ENCODE data around the gene ANO7.

DNA sequence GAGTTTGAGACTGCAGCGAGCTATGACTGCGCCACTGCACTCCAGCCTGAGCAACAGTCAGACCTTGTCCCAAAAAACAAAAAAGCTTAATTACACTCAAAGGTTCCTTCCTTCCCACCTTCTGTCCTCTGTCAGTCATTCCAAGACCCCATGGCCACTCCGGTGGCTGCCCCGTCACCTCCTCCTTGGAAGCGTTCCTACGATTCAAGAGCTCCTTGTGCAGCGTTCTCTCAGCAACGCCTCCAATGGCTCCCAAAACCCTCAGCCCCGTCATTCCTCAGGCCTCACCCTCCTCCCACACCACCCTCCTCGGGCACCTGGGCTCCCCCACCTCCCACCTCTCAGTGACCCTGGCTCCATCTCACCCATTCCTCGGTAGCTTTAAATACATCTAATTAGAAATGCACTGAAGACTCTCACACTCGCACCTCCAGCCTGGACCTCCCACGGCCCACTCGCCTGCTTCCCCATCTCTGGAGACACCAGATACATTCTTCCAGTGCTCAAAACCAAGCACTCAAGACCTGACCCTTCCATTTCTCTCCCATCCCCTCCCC is 47.2 kb upstream of the ANO7 start:
- TF ChIP-seq POLR2A (IDR thresholded peaks at IDR 0.05; ENCODE audit: low read length), result no peak
- TF ChIP-seq GATA1 (IDR thresholded peaks at IDR 0.05; ENCODE audit: low read depth, low read length), result no peak
